Renal cortex interstitium (tissue), 11 donors: ENCODE measurements around the gene CCDC112. TPM values are rescaled to one million over a fixed set of nuclear protein-coding genes. Genes with fewer than 3 reads are reported as not detected.
"Not testable (repeated sequence)": the region's sequence is repeated elsewhere in the genome, so short reads cannot be mapped to it uniquely, and the experiment has no call there.

ENCODE experiments used
- DNase-seq, 11 donors: peaks; one replicate each; pipeline ENCODE4 v3.0.0-alpha.2; 2013; ENCODE audit warnings: low read depth in 9 of 11, low spot score in 4 of 11; ENCODE audit errors: extremely low read depth in 1 of 11
- polyA plus RNA-seq, 3 donors: library from polyadenylated mRNA; unstranded; fragments of 120-200 nt; gene quantifications; one replicate each; pipeline ENCODE4 v1.2.1, GENCODE V29; 2013; ENCODE audit not compliant: insufficient read length in 3 of 3

Gene CCDC112
- polyA plus RNA-seq, 3 donors: 15.3 to 19.7 (median 15.9) TPM

DNA sequence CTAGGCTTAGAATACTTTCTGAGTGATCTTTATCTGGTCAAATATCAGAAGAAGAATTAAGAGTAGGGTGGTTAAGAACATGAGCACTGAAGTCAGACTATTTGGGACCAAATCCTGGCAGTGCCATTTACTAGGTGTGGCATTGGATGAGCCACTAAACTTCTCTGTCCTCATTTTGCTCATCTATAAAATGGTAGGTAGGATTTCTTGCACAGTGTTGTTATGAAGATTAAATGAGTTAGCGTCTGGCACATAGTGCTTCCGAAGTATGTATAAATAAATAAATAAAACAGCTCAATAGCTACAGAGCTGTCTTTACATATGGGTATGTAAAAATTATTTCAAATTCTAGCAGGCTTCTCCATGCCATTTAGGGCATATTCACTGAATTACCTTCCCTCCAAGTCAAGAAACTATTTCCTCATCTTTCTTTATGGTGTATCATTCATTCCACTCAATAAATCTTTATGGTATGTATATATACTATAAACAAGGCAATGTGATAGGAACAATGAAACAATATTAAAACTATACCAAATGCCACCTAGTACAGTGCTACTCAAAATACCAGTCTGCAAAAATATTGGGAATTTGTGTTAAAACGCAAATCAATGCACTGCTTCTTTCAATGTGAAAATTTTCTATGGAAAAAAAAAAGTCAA is 24.0 kb downstream of the CCDC112 start:
- no peak for DNase-seq

GRCh38 chr5:115271295-115272050 is 25.0 kb downstream of the CCDC112 start:
- DNase-seq: no peak

DNA sequence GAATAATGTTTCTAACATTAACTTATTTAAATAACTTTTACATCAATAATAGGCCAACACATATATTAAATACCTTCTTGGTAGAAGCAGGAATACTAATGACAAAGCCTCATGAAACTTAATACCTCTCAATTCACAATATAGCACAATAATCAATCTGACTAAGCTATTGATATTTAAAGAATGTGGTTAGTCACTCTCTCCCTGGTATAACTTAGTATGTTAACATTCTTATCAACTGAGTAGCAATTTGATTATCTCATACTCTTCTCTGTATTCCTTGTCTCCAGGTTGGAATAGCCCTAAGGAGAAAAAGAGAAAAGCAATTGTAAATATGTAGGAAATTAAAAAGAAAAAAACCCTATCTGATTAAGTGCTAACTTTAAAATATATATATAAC is 28.8 kb downstream of the CCDC112 start:
- no peak for DNase-seq

GRCh38 chr5:115265220-115265619 is 31.2 kb downstream of the CCDC112 start:
- DNase-seq: no peak

DNA sequence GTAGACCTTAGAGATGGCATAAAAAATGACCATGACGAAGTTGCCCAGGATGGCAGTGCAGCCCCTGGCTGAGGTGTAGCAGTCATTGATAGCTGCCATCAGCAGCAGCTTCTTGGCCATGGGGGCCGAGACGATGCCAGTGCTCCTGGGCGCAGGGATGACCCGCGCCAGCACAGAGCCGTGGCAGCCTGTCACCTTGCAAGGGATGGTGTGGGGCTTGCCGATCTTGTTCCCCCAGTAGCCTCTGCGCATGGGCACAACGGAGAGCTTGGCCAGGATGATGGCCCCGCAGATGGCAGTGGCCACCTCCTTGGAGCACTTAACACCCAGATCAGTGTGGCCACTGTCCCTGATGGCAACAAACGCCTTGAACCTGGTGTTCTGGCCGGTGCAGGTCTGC is 31.7 kb downstream of the CCDC112 start:
- no peak for DNase-seq

DNA sequence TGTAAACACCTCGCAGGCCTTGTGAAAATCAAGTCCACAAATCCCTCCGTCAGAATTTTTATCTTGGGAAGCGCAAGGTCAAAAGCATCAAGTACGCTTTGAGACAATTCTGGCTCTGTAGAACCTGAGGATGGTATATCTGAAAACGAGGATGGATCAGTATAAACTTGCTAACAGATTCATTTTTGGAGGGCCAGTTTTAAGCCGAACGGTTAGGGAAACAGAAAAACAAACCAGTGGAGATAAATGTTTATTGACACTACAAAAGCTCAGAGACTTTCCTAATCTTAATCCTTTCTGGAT is 33.4 kb downstream of the CCDC112 start:
- DNase-seq: peak in 2 of 11 donors; percentile 15 to 67

GRCh38 chr5:115262321-115263077 is 34.0 kb downstream of the CCDC112 start, which contains the start of gene PGGT1B:
TSS of gene PGGT1B (minus strand) at chr5:115262877. CDS start at chr5:115262851, 26 bp downstream.
- peak; percentile 45 to 59 (median 54) for DNase-seq

DNA sequence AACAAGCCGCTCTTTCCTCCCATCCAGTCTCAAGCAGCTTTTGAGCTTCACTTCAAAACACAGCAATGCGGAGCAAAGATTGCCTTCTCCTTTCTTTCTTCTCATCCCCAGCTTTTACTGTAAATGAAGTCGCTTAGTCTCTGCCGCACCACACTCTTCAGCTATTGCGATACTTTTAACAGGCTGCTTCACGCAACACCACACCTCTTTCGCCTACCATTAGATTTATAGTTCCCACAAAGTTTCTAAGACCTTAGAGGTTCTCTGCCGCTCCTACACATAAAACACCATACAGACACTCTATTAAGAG is 34.5 kb downstream of the CCDC112 start:
- peak in 4 of 11 donors; percentile 3 to 26 (median 11) for DNase-seq

GRCh38 chr5:115260248-115260647 is 36.2 kb downstream of the CCDC112 start:
- no peak for DNase-seq

DNA sequence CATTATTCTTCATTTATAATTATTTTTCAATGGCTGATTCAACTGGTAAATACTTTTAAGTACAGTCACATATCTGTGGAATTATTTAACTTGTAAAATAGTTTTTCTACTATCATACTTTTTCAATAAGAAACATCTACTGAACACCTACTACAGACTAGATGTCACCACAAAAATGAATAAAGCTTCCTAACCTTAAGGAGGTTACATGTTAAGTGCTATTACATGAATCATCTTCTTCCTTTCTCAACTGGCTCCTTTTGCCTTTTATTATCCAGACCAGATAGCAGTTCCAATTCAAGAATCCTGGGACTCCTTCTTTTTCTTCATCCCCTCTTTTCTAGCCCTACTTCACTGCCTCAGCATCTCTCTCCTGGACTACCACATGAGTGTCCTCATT is 38.5 kb downstream of the CCDC112 start:
- no peak for DNase-seq

GRCh38 chr5:115249379-115249778 is 47.1 kb downstream of the CCDC112 start:
- DNase-seq: not testable (repeated sequence)

- DNase-seq: peak in 8 of 11 donors; percentile 13 to 43 (median 22)
Measured at GRCh38 chr5:115246361-115246991, 50.0 kb downstream of the CCDC112 start.

DNA sequence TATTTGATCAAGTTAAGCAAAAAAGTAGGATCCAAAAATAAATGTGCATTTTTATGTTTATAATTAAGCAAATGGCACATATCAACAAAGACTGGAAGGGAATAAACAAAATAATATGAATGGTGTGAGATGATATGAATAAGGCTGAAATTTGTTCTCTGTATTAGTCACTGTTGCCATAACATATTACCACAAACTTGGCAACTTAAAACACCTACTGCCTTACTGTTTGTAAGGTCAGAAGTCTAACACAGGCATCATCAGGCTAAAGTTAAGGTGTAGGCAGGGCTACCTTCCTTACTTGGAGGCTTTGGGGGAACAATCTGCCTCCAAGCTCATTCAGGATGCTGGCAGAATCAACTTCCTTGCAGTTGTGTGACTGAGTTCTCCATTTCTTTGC is 53.0 kb downstream of the CCDC112 start:
- no peak for DNase-seq

DNA sequence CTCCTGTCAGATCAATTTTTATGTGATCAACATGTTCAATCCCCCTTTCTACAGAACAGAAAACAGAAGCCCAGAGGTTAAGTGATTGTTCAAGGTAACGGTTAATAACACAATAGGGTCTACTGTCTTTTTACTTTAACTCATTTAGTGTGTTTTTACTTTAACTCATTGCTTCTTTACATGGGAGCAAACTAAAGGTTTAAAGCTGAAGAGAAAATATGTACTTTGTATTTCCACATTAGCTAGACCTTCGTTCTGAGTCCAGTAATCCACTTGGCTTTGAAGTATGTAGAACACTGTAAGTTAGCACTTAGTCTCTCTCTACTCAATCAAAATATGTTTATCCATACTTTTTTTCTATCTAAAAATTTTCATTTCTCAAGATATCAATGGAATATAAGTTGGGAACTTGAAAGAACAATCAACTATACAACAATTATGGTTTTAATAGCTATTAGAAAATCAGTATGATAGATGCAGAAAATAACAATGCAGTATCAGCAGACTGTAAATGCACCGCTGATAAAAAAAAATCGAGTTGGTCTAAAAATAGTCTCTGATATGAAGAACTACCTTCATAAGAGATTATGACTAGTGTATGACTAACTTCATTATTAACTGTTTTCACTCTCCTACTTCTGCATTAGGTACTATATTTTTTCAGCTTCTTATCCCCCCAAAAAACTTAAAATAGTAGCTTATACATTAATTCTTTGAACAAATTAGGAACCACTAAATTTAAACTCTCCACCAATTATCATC is 54.4 kb downstream of the CCDC112 start:
- DNase-seq: no peak

DNA sequence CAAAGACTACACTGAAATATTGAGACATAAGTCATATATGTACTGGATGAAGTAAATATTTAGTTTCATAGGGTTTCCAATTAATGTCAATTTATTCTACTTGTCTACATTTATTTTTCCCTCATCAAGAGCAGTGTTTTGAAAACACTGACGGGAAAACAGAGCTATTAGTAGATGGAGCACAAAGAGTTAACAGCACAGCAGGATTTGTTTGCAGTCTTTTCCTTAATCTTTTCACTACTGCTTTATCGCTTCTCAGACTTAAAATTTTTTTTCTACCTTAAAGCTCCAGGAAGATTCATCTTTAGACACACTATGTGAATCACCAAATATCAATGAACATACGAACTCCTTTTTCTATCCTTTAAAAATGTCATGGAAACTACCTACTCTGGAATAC is 59.4 kb downstream of the CCDC112 start:
- DNase-seq: no peak

- no peak for DNase-seq
Measured at GRCh38 chr5:115236599-115236998, 59.9 kb downstream of the CCDC112 start.

GRCh38 chr5:115231598-115231997 is 64.9 kb downstream of the CCDC112 start:
- no peak for DNase-seq

DNA sequence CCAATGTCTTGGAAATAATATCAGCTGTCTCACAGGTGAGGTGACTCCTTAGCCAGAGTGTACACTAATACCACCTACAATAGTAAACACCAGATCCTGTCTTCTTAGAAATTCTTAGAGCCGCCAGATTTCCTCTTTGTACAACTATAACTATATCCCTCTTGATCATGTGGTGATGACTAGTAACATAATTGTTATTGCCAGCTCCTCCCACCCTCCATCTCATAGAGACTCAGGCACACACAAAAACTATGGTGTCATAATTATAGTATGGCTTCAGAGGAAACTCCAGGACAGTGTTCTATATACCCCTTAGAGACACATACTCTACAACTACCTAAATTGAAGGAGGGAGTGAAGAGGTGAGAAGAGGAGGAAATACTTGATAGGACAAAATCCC is 66.8 kb downstream of the CCDC112 start:
- no peak for DNase-seq

DNA sequence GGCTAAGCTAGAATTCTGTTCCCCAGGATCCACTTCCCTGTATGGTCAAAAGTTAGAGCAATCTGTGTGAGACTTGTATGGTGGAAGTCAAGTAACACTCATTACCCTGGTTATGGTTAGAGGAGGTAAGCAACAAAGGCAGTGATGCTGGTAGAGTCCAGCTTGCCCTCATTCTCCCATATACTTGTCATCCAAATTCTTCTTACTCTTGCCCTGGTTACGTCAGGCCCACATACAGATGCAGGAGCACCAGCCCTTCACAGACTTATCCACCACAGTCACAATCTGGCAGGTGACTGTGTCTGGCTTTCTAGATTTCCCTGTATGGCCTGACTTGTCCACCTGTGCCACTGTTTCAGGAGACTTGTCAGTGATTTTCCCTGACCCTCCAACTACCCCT is 69.2 kb downstream of the CCDC112 start:
- no peak for DNase-seq
